Vagina (tissue), 2 donors: Measurements from ENCODE around the gene EYA4.

Source experiments
- POLR2A ChIP-seq, 2 donors: fragments of 450-650 bp; IDR thresholded peaks; one replicate each; pipeline ENCODE4 v1.6.1; 2017; ENCODE audit warnings: antibody characterized with exemption in 2 of 2, mild to moderate bottlenecking in 2 of 2, moderate library complexity in 2 of 2
- POLR2AphosphoS5 ChIP-seq, 2 donors: sonication (generic); formaldehyde crosslinking; IDR thresholded peaks; one replicate each; pipeline ENCODE4 v1.9.0; 2017; ENCODE audit warnings: antibody characterized with exemption in 2 of 2, mild to moderate bottlenecking in 2 of 2, low read depth in 1 of 2; ENCODE audit not compliant: insufficient read depth in 1 of 2
- TF ChIP-seq, protein P1 (sequence below), 3 experiments: fragments of 450-650 bp in 2 of 3; fragments of 200-600 bp in 1 of 3; sonication (generic) in 1 of 3; IDR thresholded peaks; one replicate each; pipeline ENCODE4 v1.5.1; 2017 to 2019; ENCODE audit warnings: antibody characterized with exemption in 3 of 3, mild to moderate bottlenecking in 2 of 3, moderate library complexity in 2 of 3

- TF ChIP-seq, protein P1, sequence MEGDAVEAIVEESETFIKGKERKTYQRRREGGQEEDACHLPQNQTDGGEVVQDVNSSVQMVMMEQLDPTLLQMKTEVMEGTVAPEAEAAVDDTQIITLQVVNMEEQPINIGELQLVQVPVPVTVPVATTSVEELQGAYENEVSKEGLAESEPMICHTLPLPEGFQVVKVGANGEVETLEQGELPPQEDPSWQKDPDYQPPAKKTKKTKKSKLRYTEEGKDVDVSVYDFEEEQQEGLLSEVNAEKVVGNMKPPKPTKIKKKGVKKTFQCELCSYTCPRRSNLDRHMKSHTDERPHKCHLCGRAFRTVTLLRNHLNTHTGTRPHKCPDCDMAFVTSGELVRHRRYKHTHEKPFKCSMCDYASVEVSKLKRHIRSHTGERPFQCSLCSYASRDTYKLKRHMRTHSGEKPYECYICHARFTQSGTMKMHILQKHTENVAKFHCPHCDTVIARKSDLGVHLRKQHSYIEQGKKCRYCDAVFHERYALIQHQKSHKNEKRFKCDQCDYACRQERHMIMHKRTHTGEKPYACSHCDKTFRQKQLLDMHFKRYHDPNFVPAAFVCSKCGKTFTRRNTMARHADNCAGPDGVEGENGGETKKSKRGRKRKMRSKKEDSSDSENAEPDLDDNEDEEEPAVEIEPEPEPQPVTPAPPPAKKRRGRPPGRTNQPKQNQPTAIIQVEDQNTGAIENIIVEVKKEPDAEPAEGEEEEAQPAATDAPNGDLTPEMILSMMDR (IDR thresholded peaks at IDR 0.05), result no peak
- TF ChIP-seq POLR2A (IDR thresholded peaks at IDR 0.05), result no peak
- no peak for TF ChIP-seq POLR2AphosphoS5 (IDR thresholded peaks at IDR 0.05; ENCODE audit: insufficient read depth in 1 of 2, low read depth in 1 of 2)
Observed at GRCh38 chr6:133487174-133487573, 246.0 kb downstream of the EYA4 start.
